Lung microvascular endothelial cell (primary cell): ENCODE results near the gene USP21. TPM values are rescaled to one million over a fixed set of nuclear protein-coding genes. Genes with fewer than 3 reads are reported as not detected.

Source experiments
- DNase-seq, 2 donors: peaks; one replicate each; pipeline versions ENCODE4 v3.0.0 to v3.0.0-alpha.2; 2010; ENCODE audit warnings: low read depth in 2 of 2
- total RNA-seq: library from RNA; depleted of rRNA; stranded (reverse); fragments of >200 nt; gene quantifications from 2 replicates; pipeline ENCODE4 v1.2.1, GENCODE V29; 2014

Gene USP21
- total RNA-seq, 1 donor from 2014 or later, result 4.6 TPM

DNA sequence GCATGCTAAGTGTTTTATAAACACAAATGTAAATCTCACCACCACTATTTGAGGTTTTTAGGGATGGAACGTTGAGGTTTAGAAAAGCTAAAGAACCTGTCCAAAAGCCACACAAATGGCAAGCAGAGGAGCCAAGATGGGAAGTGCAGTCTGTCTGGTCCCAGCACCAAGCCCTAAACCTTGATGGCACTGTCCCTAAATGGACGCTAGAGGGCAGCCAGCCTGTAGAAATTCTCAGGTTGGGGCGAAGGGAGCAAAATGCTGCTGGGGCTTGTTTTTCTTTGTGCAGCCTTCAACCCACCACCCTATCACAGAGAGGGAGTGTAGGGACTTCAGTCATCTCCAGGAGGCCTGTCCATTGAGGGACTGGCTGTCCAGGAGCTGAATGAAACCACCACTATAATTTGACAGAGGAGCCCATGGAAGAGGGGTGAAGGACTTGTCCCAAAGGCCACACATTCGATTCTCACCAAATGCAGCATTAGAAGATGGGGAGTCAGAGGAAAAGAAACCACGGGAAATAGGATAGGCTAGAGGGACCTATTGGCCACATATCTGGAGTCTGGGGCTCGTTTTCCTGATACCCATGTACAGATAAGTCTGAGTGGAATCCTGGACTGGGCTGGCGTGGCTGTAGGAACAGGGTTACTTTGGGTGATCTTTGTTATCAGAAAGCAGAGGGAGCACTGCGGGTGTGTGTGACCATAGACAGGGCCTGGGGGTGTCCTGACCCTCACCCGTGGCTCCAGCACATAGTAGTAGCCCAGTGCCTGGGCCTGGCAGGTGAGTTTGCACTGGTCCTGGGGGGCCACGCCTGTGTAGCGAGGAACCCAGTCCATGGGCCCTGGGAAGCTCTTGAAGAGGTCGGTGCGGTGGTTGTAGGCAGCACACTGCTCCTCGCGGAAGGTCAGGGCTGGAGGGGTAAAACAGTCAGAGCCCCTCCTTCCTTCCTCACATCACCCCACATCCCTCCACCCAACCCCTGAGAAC lies 33.5 kb downstream of the USP21 start:
- peak; percentile 81 to 83 for DNase-seq

DNA sequence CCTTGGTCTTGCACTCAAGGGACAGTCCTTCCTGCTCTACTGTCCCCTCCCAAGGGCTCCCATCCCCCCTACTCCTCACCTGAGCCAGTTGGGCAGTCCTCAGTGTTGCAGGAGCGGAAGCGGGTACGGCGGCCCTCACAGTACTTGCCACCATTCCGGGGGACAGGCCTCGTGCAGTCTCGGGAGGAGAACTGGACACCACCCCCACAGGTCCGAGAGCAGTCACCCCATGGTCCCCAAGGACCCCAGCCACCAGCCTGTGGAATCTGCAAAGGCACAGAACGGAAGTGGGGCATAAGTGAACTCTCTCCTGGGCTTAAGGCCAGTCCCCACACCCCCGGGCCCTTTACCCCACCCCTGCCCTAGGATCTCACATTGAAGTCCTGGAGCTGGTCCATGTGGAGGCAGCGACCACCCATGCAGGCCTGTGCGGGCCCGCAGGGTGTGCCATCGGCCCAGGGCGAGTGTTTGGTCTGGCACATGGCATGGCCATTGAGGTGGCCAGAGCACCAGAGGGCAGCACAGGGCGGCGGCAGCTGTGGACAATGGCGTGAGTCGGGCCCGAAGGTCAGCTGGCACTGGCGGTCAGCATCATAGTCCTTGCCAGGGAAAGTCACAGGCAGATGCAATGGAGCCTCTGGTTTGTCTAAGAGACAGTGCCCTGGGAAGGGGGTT lies 34.4 kb downstream of the USP21 start:
- peak; percentile 58 to 71 for DNase-seq

- no peak for DNase-seq
Measured at GRCh38 chr1:161195171-161195570, 35.9 kb downstream of the USP21 start.

DNA sequence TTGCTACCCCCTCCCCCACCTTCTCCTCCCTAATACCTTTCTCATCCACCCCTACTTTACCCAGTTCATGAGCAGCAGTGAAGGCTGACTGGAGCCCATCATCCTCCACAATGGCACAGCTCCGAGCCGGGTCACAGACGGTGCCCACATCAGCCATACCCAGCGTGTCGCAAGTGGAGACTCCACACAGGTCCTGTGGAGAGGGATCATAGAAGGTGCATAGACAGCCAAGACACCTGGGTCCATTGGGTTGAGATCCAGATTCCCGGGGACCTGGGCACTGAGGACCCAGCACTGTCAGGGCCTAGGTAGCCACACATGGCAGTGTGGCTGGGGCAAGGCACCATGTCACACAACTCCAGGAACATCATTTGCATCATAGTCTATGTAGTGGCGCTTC lies 36.8 kb downstream of the USP21 start:
- no peak for DNase-seq

- peak in 1 of 2 donors; percentile 45 for DNase-seq
Measured at GRCh38 chr1:161196521-161197451, 37.5 kb downstream of the USP21 start.

DNA sequence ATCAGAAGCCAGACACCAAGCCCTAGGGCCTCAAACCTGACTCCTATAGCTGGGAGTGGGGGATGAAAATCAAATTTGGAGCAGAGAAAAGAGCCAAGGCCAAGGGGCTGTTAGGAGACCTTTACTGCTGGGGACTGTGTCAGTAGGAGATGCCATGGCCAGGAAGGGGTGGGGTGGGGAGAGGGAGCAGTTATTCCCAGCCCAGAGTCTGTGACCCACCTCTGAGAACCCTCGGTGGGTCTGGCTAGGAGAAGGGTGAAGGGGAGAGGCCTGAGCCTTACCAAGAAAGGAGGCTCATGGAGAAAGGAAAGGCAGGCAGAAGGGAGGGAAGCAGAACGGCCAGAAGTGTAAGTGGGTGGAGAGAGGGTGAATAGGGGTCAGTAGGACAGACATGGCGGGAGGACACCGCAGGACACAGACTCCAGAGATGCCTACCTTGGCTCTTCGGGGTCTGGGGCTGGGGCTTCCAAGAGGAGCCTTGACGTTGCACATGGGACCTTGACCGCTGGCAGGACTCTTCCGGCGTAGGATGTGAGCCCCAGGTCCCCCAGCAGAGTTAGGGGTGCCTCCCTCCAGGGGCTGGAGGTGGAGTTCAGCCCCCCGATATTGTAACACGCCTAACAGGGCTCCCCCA lies 38.4 kb downstream of the USP21 start:
- no peak for DNase-seq

- DNase-seq, result peak; percentile 42 to 51
Measured at GRCh38 chr1:161198194-161198896, 39.0 kb downstream of the USP21 start.

GRCh38 chr1:161198897-161199431 lies 39.7 kb downstream of the USP21 start, which contains the start of gene ADAMTS4:
ADAMTS4 (minus strand) TSS chr1:161199054; CDS start chr1:161198627, 427 bp downstream.
- DNase-seq, result peak; percentile 78 to 81

- DNase-seq, result peak; percentile 26 to 35
Measured at GRCh38 chr1:161199506-161200139, 40.3 kb downstream of the USP21 start.

DNA sequence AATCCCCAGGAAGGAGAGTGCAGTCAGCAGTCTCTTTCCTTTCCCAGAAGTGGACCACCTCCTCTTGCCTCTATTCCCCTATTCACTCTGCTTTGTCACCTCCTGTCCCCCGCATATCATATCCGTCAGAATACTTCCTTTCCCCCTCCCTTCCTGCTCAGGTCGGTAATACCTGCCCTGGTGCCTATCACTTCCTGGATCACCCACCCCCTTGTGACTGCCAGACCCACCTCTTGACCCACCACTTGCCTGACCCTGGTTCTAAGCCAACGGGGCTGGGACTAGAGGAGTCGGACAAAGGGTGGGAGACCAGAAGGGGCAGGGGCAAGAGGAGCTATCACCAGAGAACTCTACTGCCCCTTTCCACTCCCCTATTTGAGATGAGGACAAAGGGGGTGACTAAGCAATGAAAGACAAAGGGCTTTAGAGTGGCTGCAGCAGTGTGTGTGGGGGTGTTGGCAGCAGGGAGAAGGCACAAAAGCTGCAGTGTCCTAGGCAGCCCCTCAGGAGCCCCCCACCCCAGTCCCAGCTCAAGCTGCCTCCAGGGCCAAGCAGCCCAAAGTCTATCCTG lies 41.2 kb downstream of the USP21 start:
- peak; percentile 41 to 50 for DNase-seq

- DNase-seq, result peak; percentile 54 to 96
Measured at GRCh38 chr1:161200992-161201835, 41.9 kb downstream of the USP21 start.

- peak; percentile 99 for DNase-seq
Measured at GRCh38 chr1:161201836-161202712, 42.8 kb downstream of the USP21 start, which contains the start of gene NDUFS2. NDUFS2 (plus strand) TSS chr1:161202367; CDS start chr1:161202386, 19 bp downstream.

DNA sequence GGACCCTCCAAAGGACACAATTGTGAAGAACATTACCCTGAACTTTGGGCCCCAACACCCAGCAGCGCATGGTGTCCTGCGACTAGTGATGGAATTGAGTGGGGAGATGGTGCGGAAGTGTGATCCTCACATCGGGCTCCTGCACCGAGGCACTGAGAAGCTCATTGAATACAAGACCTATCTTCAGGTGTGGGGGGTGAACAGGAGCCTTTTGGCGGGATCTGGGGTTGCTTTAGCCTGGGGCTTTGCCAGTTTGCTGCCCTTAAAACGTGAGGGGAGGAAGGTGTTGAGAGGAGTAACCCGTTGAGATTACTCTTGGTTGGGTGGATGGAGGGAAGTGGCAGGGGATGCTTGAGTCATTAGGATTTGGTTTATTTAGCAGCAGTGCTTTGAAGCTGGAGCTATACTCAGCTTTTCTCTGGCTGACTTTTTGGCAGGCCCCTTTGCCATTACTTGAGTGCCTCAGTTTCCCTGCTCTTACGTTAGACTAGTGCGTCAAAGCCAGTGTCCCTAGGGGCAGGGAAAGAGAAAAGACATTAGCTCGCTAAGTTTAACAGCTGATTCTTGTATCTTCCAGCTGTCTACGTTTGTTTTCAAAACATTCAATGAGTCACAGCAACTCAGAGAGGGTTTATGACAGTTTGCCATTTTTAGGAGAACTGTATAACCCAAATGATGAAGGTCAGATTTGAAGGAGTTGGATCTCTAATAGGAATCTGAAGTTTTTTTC lies 47.3 kb downstream of the USP21 start:
- DNase-seq, result no peak

DNA sequence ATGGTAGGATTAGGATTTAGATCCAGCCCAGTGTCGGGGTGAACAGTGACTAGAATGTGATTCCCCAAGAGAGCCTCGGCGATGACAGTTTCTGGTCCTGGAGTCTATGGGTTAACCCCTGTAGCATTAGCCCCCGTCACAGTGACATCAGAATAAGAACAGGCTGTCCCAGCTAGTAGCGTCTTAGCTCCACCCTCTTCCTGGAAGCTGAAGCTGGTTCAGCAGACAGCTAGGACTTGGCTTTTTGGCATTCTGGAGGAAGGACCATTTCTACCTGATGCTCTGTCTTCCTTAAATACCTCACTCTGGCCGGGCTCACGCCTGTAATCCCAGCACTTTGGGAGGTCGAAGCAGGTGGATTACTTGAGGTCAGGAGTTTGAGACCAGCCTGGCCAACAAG lies 47.9 kb downstream of the USP21 start:
- DNase-seq, result peak in 1 of 2 donors; percentile 74

DNA sequence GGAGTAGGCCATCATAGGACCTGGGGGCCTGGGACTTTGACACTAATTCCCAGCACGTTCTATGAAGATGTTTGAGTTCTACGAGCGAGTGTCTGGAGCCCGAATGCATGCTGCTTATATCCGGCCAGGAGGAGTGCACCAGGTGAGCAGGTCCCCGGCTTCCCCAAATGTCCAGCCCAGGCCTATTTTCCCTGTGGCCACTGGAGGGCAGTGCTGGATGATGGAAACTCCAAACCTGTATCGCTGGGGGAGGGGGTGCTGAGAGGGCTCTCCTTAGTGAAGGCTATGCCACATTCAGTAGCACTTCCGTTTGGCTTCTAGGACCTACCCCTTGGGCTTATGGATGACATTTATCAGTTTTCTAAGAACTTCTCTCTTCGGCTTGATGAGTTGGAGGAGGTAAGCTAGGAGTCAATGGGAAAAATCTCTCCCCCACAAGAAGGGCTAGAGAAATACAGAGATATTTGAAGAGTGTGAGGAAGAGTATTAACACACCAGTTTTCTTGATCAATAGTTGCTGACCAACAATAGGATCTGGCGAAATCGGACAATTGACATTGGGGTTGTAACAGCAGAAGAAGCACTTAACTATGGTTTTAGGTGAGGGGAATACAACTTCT lies 50.6 kb downstream of the USP21 start:
- peak; percentile 73 to 82 for DNase-seq

DNA sequence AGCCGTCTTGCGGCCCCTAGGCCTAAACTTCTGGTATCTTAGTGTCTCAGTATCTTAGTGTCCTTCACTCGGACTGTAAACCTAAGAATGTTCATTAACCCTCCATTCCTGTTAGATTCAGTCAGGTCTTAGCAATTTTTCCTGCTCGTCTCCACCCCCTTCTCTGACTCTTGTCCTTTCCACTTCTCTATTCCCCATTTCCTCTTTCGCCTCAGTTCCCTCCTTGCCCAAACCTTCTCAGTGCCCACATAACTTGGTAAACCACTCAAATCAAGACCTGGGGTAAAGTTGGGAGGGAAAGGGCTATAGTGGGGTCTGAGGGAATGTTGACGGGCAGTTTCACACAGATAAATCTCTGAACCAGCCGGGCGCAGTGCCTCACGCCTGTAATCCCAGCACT lies 55.1 kb downstream of the USP21 start:
- no peak for DNase-seq
